Measurements from ENCODE around the gene ZSCAN5C.
"Not testable (repeated sequence)": the region's sequence is repeated elsewhere in the genome, so short reads cannot be mapped to it uniquely, and the experiment has no call there.

ZSCAN5C gene

DNA sequence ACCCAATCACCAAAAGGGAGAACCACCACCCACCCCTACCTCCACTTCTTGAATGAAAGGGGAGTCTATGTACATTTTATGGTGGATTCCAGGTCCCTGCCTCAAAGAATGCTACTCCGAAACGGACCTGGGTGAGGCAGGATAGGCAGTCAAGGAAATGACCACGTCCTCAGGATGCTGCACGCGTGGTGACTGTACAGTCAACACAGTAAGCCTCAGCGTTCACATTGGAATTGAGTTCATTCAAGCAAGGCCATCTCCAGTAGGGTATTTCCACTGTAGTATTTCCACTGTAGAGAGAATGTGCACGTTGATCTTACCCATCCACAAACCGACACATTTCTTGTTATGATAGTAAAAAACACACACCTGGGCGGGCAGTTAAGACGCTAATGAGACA lies 16.9 kb downstream of the ZSCAN5C start:
- H3K4me3 ChIP-seq (ENCODE audit: low read length) = no peak overlapping the region
- no peak for DNase-seq (ENCODE audit: low read depth)
- TF ChIP-seq, protein P1, sequence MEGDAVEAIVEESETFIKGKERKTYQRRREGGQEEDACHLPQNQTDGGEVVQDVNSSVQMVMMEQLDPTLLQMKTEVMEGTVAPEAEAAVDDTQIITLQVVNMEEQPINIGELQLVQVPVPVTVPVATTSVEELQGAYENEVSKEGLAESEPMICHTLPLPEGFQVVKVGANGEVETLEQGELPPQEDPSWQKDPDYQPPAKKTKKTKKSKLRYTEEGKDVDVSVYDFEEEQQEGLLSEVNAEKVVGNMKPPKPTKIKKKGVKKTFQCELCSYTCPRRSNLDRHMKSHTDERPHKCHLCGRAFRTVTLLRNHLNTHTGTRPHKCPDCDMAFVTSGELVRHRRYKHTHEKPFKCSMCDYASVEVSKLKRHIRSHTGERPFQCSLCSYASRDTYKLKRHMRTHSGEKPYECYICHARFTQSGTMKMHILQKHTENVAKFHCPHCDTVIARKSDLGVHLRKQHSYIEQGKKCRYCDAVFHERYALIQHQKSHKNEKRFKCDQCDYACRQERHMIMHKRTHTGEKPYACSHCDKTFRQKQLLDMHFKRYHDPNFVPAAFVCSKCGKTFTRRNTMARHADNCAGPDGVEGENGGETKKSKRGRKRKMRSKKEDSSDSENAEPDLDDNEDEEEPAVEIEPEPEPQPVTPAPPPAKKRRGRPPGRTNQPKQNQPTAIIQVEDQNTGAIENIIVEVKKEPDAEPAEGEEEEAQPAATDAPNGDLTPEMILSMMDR (conservative IDR thresholded peaks at IDR 0.05; ENCODE audit: low read length) = no peak

DNA sequence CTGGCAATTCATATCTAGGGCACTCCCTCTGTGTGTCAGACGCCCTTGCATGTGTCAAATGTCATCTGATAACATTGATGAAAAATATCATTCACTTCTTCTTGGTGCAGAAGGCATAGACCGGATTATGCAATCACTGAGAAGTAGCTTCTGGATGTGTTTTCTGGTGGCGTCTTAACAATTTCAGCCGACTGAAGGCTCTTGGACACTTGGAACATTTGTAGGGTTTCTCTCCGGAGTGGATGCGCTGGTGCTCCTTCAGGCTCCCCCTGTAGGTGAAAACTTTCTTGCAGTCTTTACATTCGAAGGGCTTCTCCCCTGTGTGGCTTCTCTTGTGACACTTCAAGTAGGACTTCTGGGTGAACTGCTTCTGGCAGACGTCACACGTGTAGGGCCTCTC lies 19.4 kb downstream of the ZSCAN5C start:
- DNase-seq (ENCODE audit: low read depth); H3K4me3 ChIP-seq (ENCODE audit: low read length): not testable (repeated sequence)
- TF ChIP-seq, protein P1 (conservative IDR thresholded peaks at IDR 0.05; ENCODE audit: low read length) = peak; percentile 21; the same call in 1 of the 2 replicates

DNA sequence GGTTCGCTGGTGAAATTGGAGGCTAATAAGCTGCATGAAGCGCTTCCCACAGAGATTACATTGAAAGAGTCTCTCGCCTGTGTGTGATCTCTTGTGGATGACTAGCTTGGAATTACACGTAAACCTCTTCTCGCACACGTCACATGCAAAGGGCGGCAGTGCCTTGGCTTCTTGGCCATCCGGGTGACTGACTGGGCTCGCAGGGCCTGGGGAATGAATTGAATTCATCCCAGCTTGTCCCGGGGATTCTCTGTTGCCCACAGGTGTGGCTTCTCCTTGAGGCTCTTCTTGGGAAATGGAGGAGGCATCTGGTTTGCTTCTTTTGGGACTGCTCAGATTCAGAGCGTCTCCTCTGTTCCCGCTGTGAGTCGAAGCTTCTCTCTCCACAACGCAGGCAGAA lies 19.8 kb downstream of the ZSCAN5C start:
- TF ChIP-seq, protein P1 (conservative IDR thresholded peaks at IDR 0.05; ENCODE audit: low read length) = no peak
- no peak overlapping the region for H3K4me3 ChIP-seq (ENCODE audit: low read length)

DNA sequence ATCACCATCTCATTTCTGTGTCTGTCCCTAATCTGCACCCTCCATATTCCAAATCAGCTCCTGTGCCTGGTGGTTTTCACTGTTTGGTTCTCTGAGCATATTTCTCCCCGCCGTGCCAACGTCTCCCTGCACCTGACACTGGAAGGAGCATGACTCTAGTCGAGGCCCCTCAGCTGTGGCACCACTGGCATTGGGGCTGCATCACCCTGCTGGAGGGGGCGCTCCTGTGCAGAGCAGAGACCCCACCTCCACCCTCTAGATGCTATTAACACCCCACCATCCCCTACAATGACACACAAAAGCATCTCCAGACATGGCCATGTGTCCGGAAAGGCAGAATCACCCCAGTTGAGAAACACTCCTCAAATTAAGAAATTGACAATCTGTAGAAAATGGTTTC lies 20.8 kb downstream of the ZSCAN5C start:
- H3K4me3 ChIP-seq (ENCODE audit: low read length) = no peak overlapping the region
- TF ChIP-seq, protein P1 (conservative IDR thresholded peaks at IDR 0.05; ENCODE audit: low read length) = no peak
- no peak for DNase-seq (ENCODE audit: low read depth)

More for the DNA sequence above, 19.8 kb downstream of the ZSCAN5C start:
- DNase-seq (ENCODE audit: low read depth) = no peak

DNA sequence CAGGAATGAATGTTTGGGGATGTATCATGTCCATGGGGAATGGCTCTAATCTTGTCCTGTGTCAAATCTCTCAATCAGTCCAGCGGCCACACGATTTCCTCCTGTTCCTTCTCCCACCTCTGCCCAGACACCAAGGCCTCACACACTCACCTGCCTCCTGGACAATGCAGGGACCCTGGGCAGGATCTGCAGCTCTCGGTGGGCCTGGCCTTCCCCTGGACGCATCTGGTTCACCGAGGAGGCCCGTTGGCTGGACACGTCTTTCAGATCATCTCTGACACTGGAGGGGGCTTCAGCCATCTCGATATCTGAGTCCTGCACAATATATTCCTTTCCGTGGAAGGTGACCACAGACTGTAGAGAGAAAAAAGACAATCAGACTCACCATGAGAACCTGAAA lies 21.4 kb downstream of the ZSCAN5C start:
- DNase-seq (ENCODE audit: low read depth) = no peak

DNA sequence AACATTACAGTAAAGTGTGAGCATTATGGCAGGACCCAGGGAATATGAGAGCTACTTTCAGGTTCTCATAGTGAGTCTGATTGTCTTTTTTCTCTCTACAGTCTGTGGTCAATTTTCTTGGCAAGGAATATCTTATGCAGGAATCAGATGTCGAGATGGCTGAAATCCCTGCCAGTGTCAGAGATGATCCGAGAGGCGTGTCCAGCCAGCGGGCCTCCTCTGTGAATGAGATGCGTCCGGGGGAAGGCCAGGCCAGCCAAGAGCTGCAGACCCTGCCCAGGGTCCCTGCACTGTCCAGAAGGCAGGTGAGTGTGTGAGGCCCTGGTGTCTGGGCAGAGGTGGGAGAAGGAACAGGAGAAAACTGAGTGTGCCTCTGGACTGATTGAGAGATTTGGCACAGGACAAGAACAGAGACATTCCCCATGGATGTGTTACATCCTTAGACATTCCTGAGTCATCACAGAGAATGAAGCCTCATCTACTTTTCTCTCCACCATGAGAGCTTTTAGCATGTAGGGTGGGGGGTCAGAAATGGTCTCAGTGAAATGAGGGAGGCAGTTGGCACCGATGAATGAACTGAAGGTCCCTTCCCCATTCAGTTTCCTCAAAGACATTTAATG lies 43.2 kb downstream of the ZSCAN5C start:
- DNase-seq (ENCODE audit: low read depth) = peak; percentile 33
- H3K4me3 ChIP-seq (ENCODE audit: low read length) = no peak overlapping the region
- TF ChIP-seq, protein P1 (conservative IDR thresholded peaks at IDR 0.05; ENCODE audit: low read length) = no peak

More for the DNA sequence above, 21.4 kb downstream of the ZSCAN5C start:
- TF ChIP-seq, protein P1 (conservative IDR thresholded peaks at IDR 0.05; ENCODE audit: low read length) = no peak
- no peak overlapping the region for H3K4me3 ChIP-seq (ENCODE audit: low read length)

DNA sequence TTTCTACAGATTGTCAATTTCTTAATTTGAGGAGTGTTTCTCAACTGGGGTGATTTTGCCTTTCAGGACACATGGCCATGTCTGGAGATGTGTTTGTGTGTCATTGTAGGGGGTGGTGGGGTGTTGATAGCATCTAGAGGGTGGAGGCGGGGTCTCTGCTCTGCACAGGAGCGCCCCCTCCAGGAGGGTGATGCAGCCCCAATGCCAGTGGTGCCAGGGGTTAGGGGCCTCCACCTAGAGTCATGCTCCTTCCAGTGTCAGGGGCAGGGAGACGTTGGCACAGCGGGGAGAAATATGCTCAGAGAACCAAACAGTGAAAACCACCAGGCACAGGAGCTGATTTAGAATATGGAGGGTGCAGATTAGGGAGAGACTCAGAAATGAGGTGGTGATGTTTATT lies 43.7 kb downstream of the ZSCAN5C start:
- not testable (repeated sequence) for DNase-seq (ENCODE audit: low read depth); H3K4me3 ChIP-seq (ENCODE audit: low read length)

DNA sequence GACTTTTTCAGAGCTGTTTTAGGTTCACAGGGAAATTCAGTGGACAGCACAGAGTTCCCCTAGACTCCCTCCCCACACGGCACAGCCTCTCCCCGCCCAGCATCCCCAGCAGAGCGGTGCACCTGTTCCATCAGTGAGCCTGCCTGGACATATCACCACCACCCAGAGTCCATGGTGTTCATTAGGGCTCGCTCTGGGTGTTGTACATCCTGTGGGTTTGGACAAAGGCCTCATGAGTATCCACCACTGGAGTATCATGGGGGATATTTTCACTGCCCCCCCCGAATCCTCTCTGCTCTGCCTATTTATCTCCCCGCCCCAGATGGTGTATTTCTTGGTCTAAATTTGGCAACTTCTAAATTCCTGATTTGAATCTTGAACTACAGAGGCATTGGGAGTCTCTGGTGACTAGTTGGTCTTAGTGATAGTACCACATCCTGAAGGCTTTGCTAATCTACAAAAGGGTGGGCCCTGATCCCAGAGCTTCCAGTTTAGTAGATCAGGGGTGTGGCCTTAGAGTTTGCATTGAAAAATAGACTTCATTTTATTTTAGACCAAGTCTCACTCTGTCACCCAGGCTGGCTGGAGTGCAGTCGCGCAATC lies 46.8 kb downstream of the ZSCAN5C start:
- not testable (repeated sequence) for DNase-seq (ENCODE audit: low read depth); H3K4me3 ChIP-seq (ENCODE audit: low read length)

Data from AG10803 (cell line).